Measurements from ENCODE around the gene GRM7. TPM values are rescaled to one million over a fixed set of nuclear protein-coding genes. Genes with fewer than 3 reads are reported as not detected.

GRM7 gene
- total RNA-seq, 2 donors from 2014 or later: 0.33 to 1.3 TPM

DNA sequence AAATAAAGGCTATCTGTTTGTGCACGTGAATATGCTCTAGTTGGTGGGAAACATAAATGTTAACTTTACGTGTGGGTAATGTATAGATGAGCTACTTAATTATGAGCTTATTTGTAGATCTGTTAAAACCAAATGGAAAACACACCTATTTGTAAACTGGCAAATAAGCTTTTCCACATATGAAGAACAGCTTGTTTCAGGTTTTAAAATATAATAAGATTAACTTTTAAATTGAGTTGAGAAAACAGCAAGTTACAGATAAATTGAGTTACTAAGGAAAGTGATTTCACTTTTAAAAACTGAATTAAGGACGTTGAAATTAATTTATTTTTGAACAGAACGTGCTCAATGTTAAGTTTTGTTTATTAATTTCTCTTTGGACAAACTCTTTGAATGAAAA is 140.5 kb downstream of the GRM7 start:
- Histone ChIP-seq H3K27me3 (no peaks in the 10 kb centered on the region), H3K4me3 (no peak overlapping the region), H3K36me3 (replicated peaks in 1 of 2; ENCODE audit: insufficient read depth in 1 of 2, low read depth in 2 of 2) (no peaks in the 10 kb centered on the region), H3K4me1 (no peaks in the 10 kb centered on the region), H3K27ac (no peak overlapping the region), H3K9me3 (no peaks in the 10 kb centered on the region)
- TF ChIP-seq, protein P1, sequence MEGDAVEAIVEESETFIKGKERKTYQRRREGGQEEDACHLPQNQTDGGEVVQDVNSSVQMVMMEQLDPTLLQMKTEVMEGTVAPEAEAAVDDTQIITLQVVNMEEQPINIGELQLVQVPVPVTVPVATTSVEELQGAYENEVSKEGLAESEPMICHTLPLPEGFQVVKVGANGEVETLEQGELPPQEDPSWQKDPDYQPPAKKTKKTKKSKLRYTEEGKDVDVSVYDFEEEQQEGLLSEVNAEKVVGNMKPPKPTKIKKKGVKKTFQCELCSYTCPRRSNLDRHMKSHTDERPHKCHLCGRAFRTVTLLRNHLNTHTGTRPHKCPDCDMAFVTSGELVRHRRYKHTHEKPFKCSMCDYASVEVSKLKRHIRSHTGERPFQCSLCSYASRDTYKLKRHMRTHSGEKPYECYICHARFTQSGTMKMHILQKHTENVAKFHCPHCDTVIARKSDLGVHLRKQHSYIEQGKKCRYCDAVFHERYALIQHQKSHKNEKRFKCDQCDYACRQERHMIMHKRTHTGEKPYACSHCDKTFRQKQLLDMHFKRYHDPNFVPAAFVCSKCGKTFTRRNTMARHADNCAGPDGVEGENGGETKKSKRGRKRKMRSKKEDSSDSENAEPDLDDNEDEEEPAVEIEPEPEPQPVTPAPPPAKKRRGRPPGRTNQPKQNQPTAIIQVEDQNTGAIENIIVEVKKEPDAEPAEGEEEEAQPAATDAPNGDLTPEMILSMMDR (IDR thresholded peaks at IDR 0.05): no peak
- intact Hi-C loops (cut with DNase I): no loop called here
- WGBS, 2 donors: 63 to 69% methylated on average over 4 of the region's 4 CpGs
- ATAC-seq: no peak
- DNase-seq: no peak

DNA sequence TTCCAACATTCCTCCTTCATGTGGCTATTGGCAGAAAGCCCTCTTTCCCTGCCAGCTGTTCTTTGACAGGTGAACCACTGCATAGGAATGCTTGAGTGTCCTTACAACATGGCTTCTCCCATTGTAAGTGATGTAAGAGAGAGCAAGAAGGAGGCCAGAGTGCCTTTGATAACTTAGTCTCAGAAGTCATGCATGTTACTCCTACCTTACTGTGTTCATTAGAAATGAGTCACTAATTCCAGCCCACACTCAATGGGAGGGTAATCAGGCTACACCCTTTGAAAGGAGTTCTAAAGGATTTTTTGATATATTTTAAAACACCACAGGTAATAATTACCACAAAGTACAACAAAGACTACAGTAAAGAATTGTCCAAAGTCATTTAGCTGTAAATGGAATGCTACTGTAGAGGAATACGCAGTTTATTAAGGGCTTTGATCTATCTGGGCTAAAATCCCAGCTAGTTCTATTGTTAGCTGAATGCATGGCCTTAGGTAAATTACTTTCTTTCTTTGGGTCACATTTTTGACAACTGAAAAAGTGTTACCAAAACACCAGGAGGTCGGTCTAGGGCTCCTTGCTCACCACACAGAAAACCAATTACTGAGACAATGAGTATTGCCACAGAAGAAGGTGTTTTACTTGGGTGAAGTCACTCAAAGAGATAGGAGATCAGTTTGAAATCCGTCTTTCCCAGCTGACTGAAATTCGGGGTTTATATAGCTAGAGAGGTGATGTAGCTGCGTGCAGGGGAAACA is 154.9 kb downstream of the GRM7 start:
- no peaks in the 10 kb centered on the region for H3K9me3 ChIP-seq
- ATAC-seq: no peak

DNA sequence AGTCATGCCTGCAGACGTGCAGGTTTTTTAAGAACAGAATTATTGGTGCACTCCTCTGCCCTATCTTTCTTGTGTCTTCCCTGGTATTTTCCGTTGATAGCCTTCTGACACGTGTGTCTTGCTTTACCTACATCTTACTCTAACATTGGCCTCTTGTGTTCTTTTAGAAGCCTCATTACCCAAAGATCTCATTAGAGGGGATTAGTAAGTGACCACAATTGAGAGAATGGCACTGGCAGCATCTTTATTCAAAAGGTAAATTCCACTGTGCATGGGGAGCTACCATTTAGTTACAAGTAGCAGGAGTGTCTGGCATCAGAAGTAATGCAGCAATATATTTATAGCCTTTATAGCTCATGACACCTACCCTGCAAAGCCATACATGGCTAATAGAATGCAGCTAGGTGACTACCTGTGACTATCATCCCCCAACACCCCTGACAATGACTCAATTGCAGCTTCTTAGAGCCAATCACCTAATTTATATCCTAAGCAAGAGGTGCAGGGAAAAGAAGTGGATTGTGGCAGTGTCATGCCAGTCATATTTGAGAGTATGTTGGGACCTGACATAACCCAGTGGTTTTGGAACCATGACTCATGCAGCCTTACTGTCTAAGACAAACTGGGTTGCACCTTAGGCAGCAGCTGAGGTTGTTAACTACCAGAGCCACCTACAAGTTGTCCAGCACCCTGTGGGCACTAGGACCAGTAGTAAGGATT is 164.8 kb downstream of the GRM7 start:
- no peaks in the 10 kb centered on the region for H3K9me3 ChIP-seq
- H3K4me3 ChIP-seq: no peak overlapping the region
- no peak for ATAC-seq
- no peak for DNase-seq
- no peaks in the 10 kb centered on the region for H3K4me1 ChIP-seq
- intact Hi-C loops (cut with DNase I): no loop called here
- TF ChIP-seq POLR2A (IDR thresholded peaks at IDR 0.05): no peak
- TF ChIP-seq, protein P1 (IDR thresholded peaks at IDR 0.05): no peak
- WGBS, 2 donors: 32 to 37% methylated on average over 3 of the region's 3 CpGs
- H3K27ac ChIP-seq: no peak overlapping the region
- no peaks in the 10 kb centered on the region for H3K36me3 ChIP-seq (replicated peaks in 1 of 2; ENCODE audit: insufficient read depth in 1 of 2, low read depth in 2 of 2)
- no peaks in the 10 kb centered on the region for H3K27me3 ChIP-seq

More for the DNA sequence above, 154.9 kb downstream of the GRM7 start:
- Histone ChIP-seq H3K4me3 (no peak overlapping the region), H3K36me3 (replicated peaks in 1 of 2; ENCODE audit: insufficient read depth in 1 of 2, low read depth in 2 of 2) (no peaks in the 10 kb centered on the region), H3K4me1 (no peaks in the 10 kb centered on the region), H3K27ac (no peak overlapping the region), H3K27me3 (no peaks in the 10 kb centered on the region)
- WGBS, 2 donors: 48 to 51% methylated on average over 5 of the region's 5 CpGs
- intact Hi-C loops (cut with DNase I): no loop called here
- no peak for DNase-seq
- TF ChIP-seq, protein P1 (IDR thresholded peaks at IDR 0.05): no peak
- TF ChIP-seq POLR2A (IDR thresholded peaks at IDR 0.05): no peak

DNA sequence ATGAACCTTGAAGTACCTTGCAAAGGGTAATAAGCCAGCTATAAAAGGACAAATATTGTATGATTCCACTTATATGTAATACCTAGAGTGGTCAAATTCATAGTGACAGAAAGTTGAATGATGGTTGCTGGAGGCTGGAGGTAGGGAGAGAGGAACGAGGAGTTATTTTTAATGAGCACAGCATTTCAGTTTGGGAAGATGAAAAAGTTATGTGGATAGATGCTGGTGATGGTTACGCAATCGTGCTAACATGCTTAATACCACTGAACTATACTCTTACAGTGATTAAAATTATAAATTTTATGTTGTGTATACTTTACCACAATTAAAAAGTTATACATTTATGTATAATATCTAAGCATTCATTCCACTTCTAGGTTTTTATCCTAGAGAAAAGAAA is 168.6 kb downstream of the GRM7 start:
- intact Hi-C loops (cut with DNase I): no loop called here

More for the DNA sequence above, 168.6 kb downstream of the GRM7 start:
- no peak for ATAC-seq
- no peak for TF ChIP-seq POLR2A (IDR thresholded peaks at IDR 0.05)
- TF ChIP-seq, protein P1 (IDR thresholded peaks at IDR 0.05): no peak
- H3K36me3 ChIP-seq (replicated peaks in 1 of 2; ENCODE audit: insufficient read depth in 1 of 2, low read depth in 2 of 2): no peaks in the 10 kb centered on the region
- no peaks in the 10 kb centered on the region for H3K27me3 ChIP-seq
- DNase-seq: no peak
- no peak overlapping the region for H3K27ac ChIP-seq
- no peak overlapping the region for H3K4me3 ChIP-seq
- 69 to 72% methylated on average over 3 of the region's 3 CpGs for WGBS, 2 donors
- no peaks in the 10 kb centered on the region for H3K4me1 ChIP-seq
- no peaks in the 10 kb centered on the region for H3K9me3 ChIP-seq

Measured in body of pancreas (tissue), 4 donors.